UCSD-AML1 (cell line): Measurements from ENCODE around the gene C1orf87.
"Not testable (repeated sequence)": the region's sequence is repeated elsewhere in the genome, so short reads cannot be mapped to it uniquely, and the experiment has no call there.

Experiments used
- DNase-seq: peaks from one replicate; lab custom pipeline; 2025; ENCODE audit not compliant: unreplicated experiment; lab: John Stamatoyannopoulos, UW

The C1orf87 gene

DNA sequence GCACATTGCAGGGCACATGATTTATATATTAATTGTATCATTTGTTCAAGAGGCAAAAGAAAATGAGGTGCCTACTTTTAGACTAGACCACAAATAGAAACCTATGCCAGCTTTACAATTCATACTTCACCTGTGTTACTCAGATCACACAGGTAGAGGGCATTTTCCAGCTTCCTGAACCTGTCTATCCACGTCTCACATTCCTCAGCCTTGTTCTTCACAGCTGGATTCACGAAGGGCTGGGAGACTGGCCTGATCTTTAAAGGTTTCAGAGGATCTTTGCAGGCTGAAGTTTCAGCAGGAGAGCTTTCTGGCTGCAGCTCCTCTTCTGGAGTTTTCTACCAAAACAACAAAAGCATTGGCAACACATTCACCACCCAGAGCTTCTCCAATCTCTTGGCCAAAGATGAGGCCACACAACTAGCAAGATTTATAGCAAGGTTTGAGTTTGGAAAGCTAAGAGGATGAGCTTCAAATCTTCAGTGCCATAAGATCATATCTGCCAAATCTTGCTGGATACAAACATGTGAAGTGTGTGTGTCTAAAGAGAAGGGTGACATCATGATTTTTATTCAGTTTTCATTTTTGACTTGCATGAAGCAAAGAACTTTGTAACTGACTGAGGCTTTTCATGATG lies 76.0 kb downstream of the C1orf87 start:
- no peak for DNase-seq

DNA sequence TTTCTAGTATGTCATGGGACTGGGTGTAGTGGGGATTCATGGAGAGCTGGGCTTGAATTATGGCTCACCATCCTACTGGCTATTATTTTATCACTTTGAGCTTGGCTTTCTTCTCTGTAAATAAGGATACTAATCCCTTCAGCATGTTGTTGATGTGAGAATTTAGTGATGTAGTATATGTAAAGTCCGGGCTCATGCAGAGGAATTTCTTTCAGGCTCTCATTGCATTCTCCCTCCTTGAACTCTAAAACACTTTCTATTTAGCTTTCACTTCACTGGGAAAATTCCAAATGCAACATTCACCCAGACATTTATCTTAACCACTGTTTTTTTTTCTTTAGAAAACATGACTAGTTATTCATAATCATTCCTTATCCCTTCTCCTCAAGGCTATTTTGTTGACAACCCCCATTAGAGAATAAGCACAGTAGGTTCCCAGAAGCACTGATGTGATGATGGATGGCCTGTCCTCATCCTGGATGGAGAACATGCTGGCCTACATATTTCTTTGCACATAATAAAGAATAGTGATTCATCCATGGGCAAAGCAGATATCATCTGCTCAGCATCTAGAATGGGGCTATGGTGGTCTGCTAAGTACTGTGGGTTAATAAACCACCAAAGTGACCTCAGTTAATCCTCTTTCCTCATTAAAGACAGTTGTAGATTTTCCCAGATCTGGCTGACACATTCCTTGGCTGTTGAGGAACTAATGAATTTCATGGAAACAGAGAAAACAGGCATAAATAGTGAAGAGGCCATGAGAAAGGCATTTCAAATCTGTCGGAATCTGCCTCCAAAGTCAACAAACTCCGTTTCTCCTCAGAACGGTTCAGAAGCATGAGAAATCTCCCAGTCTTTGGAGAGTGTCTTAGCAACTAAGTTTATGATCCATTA lies 79.0 kb downstream of the C1orf87 start:
- DNase-seq: no peak

DNA sequence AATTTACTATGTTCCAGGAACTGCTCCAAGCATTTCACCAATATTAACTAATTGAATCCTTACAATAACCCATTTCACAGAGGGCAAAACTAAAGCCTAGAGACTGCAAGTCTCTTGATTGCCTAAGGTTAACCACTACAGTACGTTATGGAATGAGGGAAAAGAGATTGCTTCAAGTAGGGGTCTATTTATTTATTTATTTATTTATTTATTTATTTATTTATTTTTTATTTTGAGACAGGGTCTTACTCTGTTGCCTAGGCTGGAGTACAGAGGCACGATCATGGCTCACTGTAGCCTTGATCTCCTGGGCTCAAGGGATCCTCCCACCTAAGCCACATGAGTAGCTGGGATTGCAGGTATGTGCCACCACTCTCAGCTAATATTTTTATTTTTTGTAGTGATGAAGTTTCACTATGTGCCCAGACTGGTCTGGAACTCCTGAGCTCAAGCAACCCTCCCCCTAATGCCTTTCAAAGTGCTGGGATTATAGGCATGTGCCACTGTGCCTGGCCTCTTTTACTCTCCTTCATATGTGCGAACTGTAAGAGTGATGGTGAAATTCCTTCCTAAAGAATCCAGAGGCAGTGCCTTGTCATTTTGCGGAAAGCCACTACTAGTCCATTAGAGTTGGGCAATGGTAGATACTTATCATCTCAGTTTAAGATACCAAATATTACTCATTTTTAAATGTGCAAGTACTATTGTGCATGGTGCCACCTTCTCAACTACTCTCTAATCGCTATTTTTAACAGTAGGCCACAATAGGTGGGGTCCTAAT lies 81.3 kb downstream of the C1orf87 start:
- no peak for DNase-seq

DNA sequence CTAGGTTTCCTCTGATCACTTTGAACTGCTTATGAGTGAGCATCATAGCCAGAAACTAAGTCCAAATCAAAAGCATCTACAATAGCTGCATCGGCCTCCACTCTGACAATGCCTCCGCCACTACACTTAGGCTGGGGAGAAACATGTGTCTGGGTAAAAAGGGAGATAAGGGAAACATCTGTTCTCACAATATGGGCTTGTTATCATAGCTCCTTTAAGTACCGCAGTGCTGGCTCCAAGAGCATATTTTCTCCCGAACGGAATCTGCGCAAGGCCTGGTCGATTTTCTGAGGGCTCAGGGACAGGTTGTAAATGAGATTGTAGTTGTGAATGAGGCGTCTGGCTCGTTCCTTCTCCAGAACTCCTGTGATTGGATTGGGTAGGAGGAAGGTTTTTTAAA lies 83.1 kb downstream of the C1orf87 start:
- no peak for DNase-seq

DNA sequence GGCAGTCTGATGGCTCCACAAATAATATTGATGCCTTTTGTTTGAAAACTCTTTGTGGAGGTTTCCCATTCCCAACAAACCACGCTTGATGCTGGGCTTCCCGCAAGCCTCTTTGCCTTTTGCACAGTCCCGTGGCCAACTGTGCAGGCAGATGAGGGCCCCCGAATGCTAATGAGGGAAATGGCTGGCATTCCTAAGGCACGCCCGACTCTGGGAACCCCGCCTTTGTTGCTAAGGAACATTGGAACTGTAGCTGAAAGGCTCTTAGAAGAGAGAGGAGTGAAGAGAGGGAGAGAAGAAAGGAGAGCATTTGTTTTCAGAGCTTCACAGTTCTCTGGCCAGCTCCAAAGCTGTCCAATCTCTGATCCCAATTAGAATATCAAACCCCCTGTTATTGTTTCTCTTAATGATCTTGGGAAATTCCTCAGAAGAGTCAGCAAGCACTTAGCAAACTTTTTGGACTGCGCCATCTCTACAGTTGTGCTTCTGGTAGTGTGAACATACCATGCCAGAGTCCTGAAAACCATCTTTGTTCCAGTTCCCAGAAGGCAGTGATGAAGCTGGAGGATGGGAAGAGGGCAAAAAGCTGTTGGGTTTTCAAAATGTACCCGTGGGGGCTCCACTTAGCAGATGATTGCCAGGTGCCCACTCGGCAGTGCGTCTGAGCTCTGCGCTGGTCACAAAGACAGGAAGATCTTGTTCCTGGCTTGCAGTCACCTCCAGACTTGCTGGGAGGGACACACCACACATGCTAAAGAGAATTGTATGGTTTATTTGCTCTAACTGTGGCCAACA lies 86.9 kb downstream of the C1orf87 start:
- no peak for DNase-seq

- no peak for DNase-seq
Measured at GRCh38 chr1:59985911-59986515, 87.6 kb downstream of the C1orf87 start.

DNA sequence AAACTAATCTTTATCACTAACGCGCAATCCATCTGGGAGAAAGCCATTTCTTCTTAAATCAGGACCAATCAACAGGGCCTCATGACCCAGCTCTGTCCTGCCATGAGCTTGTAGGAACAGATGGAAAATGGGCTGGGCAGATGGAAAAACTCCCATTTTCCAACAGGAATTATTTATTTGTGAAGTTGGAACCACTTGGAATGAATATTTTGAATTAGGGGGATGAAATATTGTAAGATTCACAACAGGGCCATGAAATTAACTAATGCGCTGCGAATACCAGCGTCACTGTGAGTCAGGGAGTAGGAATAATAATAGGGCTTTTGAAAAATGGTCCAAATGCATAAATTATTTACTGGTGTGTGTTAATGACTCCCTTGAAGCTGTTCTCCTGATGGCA lies 93.9 kb downstream of the C1orf87 start:
- no peak for DNase-seq

- DNase-seq: no peak
Measured at GRCh38 chr1:59978511-59978910, 95.1 kb downstream of the C1orf87 start.

- no peak for DNase-seq
Measured at GRCh38 chr1:59978026-59978425, 95.5 kb downstream of the C1orf87 start.

GRCh38 chr1:59977075-59977410 lies 96.5 kb downstream of the C1orf87 start:
- DNase-seq: no peak

DNA sequence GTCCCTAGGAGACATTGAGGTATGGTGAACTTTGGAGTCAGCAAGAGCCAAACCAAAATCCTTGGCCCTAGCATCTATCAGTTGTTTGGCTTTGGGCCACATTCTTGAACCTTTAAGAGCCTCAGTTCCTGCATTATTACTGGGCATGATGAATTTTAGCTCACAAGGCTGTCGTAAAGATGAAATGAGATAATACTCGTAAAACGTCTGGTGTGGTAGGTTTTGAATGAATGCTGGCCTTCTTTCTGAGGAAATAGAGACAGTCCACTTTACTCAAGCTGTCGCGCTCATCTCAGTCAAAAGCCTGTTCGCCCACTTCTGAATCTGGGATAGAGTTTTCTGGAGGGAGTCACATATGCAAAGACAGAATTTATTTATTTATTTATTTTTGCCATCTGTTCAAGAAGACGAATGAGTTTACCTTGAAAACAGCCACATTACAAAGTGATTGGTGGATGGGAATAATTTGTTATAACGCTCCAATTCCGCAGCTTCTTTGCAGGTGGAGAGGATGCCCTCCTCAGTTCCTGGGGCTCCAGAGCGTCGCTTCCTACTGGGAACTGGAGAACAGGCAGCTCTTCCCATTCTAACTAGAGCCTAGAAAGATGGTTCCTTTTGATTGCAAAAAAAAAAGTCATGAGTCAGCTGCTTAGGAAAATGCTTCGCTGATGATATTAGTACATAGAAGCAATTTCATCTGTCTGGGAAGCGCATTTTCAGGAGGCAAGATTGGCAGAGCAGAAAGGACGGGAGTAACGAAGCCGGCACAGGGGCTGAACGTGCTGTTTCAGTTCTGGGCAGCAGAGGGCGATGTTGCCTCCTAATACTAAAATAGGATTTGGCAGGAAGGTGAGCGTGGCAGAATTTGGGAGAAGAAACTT lies 97.1 kb downstream of the C1orf87 start:
- peak; percentile 46 for DNase-seq

GRCh38 chr1:59973719-59974118 lies 99.9 kb downstream of the C1orf87 start:
- DNase-seq: no peak

GRCh38 chr1:59972216-59972927 lies 101.2 kb downstream of the C1orf87 start:
- DNase-seq: no peak

- DNase-seq: peak; percentile 59
Measured at GRCh38 chr1:59971464-59971911, 102.1 kb downstream of the C1orf87 start.

- not testable (repeated sequence) for DNase-seq
Measured at GRCh38 chr1:59969542-59970175, 103.9 kb downstream of the C1orf87 start.

DNA sequence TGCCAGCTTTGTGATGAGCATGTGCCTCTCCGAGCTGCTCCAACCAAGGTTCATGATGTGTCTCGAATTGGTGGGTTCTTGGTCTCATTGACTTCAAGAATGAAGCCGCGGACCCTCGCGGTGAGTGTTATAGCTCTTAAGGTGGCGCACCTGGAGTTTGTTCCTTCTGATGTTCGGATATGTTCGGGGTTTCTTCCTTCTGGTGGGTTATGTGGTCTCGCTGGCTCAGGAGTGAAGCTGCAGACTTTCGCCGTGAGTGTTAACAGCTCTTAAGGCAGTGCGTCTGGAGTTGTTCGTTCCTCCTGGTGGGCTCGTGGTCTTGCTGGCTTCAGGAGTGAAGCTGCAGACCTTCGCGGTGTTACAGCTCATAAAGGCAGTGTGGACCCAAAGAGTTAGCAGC lies 104.8 kb downstream of the C1orf87 start:
- DNase-seq: not testable (repeated sequence)

- DNase-seq: no peak
Measured at GRCh38 chr1:59967780-59968179, 105.8 kb downstream of the C1orf87 start.

GRCh38 chr1:59967141-59967697 lies 106.4 kb downstream of the C1orf87 start:
- no peak for DNase-seq
